ENCODE data around the gene LRP10. TPM values are rescaled to one million over a fixed set of nuclear protein-coding genes. Genes with fewer than 3 reads are reported as not detected.

The LRP10 gene
- total RNA-seq, 6 donors from 2014 or later: 90.2 to 169 (median 149) TPM

DNA sequence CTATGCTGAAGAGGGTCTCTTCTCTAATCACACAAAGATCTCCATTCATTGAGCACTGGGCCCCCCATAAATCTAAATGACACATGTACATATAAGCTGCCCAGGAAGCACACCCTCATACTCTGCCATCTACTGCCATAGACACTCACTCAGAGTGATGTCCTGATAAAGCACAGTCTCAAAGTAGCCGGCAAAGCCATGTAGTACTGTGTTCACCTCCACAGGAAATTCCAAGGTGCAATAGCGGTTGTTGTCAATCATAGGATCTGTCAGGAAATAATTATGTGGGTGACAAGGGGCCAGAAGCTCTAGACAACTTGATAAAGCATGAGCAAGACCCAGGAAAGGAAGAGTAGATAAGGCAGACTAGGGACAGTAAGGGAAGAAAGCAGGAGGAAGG is 50.8 kb downstream of the LRP10 start:
- no peak for ATAC-seq (ENCODE audit: low FRiP score in 2 of 2)
- WGBS, 2 donors: 88 to 97% methylated on average over 2 of the region's 2 CpGs
- Histone ChIP-seq H3K27ac (no peak overlapping the region), H3K27me3 (no peaks in the 10 kb centered on the region), H3K4me3 (no peak overlapping the region), H3K4me1 (peaks cover 8 to 16% (median 13%) of the 10 kb centered on the region in 4 donors), H3K36me3 (peaks cover 13 to 64% (median 42%) of the 10 kb centered on the region in 4 donors), H3K9me3 (no peaks in the 10 kb centered on the region)
- TF ChIP-seq EP300 (IDR thresholded peaks at IDR 0.05) (no peak), POLR2A (IDR thresholded peaks at IDR 0.05) (no peak), POLR2AphosphoS5 (IDR thresholded peaks at IDR 0.05) (no peak)
- TF ChIP-seq, protein P1, sequence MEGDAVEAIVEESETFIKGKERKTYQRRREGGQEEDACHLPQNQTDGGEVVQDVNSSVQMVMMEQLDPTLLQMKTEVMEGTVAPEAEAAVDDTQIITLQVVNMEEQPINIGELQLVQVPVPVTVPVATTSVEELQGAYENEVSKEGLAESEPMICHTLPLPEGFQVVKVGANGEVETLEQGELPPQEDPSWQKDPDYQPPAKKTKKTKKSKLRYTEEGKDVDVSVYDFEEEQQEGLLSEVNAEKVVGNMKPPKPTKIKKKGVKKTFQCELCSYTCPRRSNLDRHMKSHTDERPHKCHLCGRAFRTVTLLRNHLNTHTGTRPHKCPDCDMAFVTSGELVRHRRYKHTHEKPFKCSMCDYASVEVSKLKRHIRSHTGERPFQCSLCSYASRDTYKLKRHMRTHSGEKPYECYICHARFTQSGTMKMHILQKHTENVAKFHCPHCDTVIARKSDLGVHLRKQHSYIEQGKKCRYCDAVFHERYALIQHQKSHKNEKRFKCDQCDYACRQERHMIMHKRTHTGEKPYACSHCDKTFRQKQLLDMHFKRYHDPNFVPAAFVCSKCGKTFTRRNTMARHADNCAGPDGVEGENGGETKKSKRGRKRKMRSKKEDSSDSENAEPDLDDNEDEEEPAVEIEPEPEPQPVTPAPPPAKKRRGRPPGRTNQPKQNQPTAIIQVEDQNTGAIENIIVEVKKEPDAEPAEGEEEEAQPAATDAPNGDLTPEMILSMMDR (IDR thresholded peaks at IDR 0.05): no peak
- no peak for DNase-seq

DNA sequence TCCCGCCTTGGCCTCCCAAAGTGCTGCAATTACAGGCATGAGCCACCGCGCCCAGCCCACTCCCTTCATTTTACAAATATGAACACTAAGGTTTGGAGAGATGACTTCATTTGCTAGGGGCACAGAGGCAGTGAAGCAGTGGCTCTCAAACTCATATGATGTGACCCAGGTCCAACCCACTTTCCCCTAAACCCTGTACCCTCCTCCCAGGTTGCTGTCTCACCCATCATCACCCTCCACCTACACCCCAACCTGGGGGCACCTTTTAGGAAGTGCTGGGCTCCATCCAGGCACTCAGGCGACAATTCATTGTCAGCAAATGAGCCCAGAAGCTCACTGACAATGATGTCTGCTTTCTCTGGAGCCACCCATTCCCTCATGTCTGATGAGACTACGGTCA is 52.2 kb downstream of the LRP10 start:
- WGBS, 2 donors: 95 to 98% methylated on average over 5 of the region's 5 CpGs
- H3K36me3 ChIP-seq: peaks cover 13 to 64% (median 42%) of the 10 kb centered on the region in 4 donors
- ATAC-seq (ENCODE audit: low FRiP score in 2 of 2) (no peak), DNase-seq (no peak)
- no peak for TF ChIP-seq POLR2AphosphoS5 (IDR thresholded peaks at IDR 0.05)
- TF ChIP-seq EP300 (IDR thresholded peaks at IDR 0.05): no peak
- no peak for TF ChIP-seq POLR2A (IDR thresholded peaks at IDR 0.05)
- TF ChIP-seq, protein P1 (IDR thresholded peaks at IDR 0.05): no peak
- peaks cover 12 to 22% (median 16%) of the 10 kb centered on the region in 4 donors for H3K4me1 ChIP-seq
- no peak overlapping the region for H3K27ac ChIP-seq
- no peaks in the 10 kb centered on the region for H3K27me3 ChIP-seq
- no peak overlapping the region for H3K4me3 ChIP-seq
- no peaks in the 10 kb centered on the region for H3K9me3 ChIP-seq

DNA sequence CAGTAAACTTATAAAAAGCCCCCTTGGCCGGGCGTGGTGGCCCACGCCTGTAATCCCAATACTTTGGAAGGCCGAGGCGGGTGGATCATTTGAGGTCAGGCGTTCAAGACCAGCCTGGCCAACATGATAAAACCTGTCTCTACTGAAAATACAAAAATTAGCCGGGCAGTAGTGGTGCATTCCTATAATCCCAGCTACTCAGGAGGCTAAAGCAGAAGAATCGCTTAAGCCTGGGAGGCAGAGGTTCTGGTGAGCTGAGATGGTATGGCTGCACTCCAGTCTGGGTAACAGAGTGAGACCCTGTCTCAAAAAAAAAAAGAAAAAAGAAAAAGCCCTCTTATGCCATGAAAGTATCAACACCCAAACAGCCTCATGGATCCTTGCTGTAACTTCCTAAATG is 54.0 kb downstream of the LRP10 start:
- ATAC-seq (ENCODE audit: low FRiP score in 2 of 2): no peak

DNA sequence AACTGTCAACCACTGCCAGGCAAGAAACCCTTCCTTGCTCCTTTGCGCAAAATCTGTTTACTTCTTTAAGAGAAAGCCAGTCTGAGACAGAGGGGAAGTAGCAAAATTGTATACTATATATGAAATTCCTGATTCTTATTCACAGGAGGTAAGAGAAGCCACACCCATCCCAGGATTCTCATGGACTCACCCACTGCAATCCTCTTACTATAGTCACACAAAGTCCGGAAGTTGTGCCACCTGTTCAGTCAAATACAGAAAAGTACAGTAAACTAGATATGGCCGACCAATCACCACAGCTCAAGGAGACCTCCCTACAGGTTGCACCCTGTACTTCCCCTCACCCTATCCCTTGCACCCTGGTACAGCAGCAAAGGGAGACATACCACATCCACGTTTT is 54.8 kb downstream of the LRP10 start:
- ATAC-seq (ENCODE audit: low FRiP score in 2 of 2) (no peak), DNase-seq (no peak)
- Histone ChIP-seq H3K4me1 (peaks cover 10 to 31% (median 18%) of the 10 kb centered on the region in 4 donors), H3K36me3 (peaks cover 12 to 51% (median 38%) of the 10 kb centered on the region in 4 donors), H3K27me3 (no peaks in the 10 kb centered on the region), H3K4me3 (no peak overlapping the region), H3K27ac (no peak overlapping the region), H3K9me3 (no peaks in the 10 kb centered on the region)
- no peak for TF ChIP-seq POLR2A (IDR thresholded peaks at IDR 0.05)
- TF ChIP-seq EP300 (IDR thresholded peaks at IDR 0.05): no peak
- no peak for TF ChIP-seq POLR2AphosphoS5 (IDR thresholded peaks at IDR 0.05)
- TF ChIP-seq, protein P1 (IDR thresholded peaks at IDR 0.05): no peak
- 82 to 92% methylated on average over 4 of the region's 4 CpGs for WGBS, 2 donors

More for the DNA sequence above, 54.0 kb downstream of the LRP10 start:
- Histone ChIP-seq H3K36me3 (peaks cover 13 to 59% (median 41%) of the 10 kb centered on the region in 4 donors), H3K27ac (no peak overlapping the region), H3K4me1 (peaks cover 10 to 27% (median 18%) of the 10 kb centered on the region in 4 donors), H3K9me3 (no peaks in the 10 kb centered on the region), H3K27me3 (no peaks in the 10 kb centered on the region), H3K4me3 (no peak overlapping the region)
- 93 to 95% methylated on average over 6 to 8 of the region's 8 CpGs for WGBS, 2 donors
- DNase-seq: no peak
- TF ChIP-seq POLR2A (IDR thresholded peaks at IDR 0.05) (no peak), EP300 (IDR thresholded peaks at IDR 0.05) (no peak), POLR2AphosphoS5 (IDR thresholded peaks at IDR 0.05) (no peak)
- TF ChIP-seq, protein P1 (IDR thresholded peaks at IDR 0.05): no peak

Data from upper lobe of left lung (tissue), 6 donors.